Heart right ventricle (tissue), 16 donors: ENCODE results near the gene GUCA2A. TPM values are rescaled to one million over a fixed set of nuclear protein-coding genes. Genes with fewer than 3 reads are reported as not detected.
A peak's percentile ranks its signal among the peaks of the same experiment; 100 is the strongest.

Source experiments
- ATAC-seq, 8 donors: fragments of 200-7000 bp; cut with Tn5 transposase; one replicate each; pipeline ENCODE4 v1.9.1; 2020; ENCODE audit warnings: mild to moderate bottlenecking in 8 of 8, moderate library complexity in 8 of 8, moderate number of reproducible peaks in 1 of 8
- DNase-seq, 2 donors: peaks; one replicate each; pipeline ENCODE4 v3.0.0-alpha.2; 2020
- H3K27ac ChIP-seq, 10 donors: fragments of 200-600 bp; sonication (generic) in 2 of 10; one replicate each; pipeline versions ENCODE4 v1.5.0 to v1.8.0; 2020 to 2022; ENCODE audit warnings: mild to moderate bottlenecking in 3 of 10
- H3K27me3 ChIP-seq, 7 donors: fragments of 200-600 bp; one replicate each; pipeline ENCODE4 v1.8.0; 2021 to 2022; ENCODE audit warnings: mild to moderate bottlenecking in 2 of 7
- H3K36me3 ChIP-seq, 9 donors: fragments of 200-600 bp; sonication (generic) in 1 of 9; one replicate each; pipeline versions ENCODE4 v1.5.0 to v1.8.0; 2020 to 2022; ENCODE audit warnings: mild to moderate bottlenecking in 2 of 9
- H3K4me1 ChIP-seq, 9 donors: fragments of 200-600 bp; sonication (generic) in 1 of 9; one replicate each; pipeline versions ENCODE4 v1.5.0 to v1.8.0; 2020 to 2022; ENCODE audit warnings: mild to moderate bottlenecking in 4 of 9
- H3K4me3 ChIP-seq, 10 donors: fragments of 200-600 bp; sonication (generic) in 2 of 10; one replicate each; pipeline versions ENCODE4 v1.5.0 to v1.8.0; 2020 to 2022; ENCODE audit warnings: mild to moderate bottlenecking in 7 of 10, moderate library complexity in 2 of 10
- H3K9me3 ChIP-seq, 11 donors: fragments of 200-600 bp in 10 of 11; sonication (generic) in 2 of 11; one replicate each; pipeline versions ENCODE4 v1.5.0 to v1.8.0; 2013 to 2022; ENCODE audit warnings: mild to moderate bottlenecking in 2 of 11, control low read depth in 1 of 11, moderate library complexity in 1 of 11
- WGBS, 2 donors: extraction: QIAGEN DNeasy Blood & Tissue Kit; methylation state at CpG; one replicate each; pipeline ENCODE4 v1.1.7; 2013; ENCODE audit warnings: inconsistent platforms in 1 of 2; 5-methylcytosine and 5-hydroxymethylcytosine counted together
- intact Hi-C, 10 donors: fragments of 100-400 bp; cut with DNase I; formaldehyde crosslinking; loops; one replicate each; pipeline versions ENCODE4 v1.11.1 to v1.14.2; 2022
- polyA plus RNA-seq, 2 donors: library from polyadenylated mRNA; stranded (reverse); fragments of 200-250 nt; gene quantifications; one replicate each; pipeline ENCODE4 v1.2.3, GENCODE V29; 2013
- total RNA-seq, 10 donors: library from RNA; stranded (reverse); fragmentation: NEBNext Ultra II Directional in 3 of 10; extraction: Animal tissue kit (Norgen Biotek cat#: 25700) in 3 of 10; gene quantifications; one replicate each; pipeline versions ENCODE4 v1.2.1 to v1.2.4, GENCODE V29; 2021 to 2023
- TF ChIP-seq, protein P1 (sequence below), 9 donors: fragments of 200-600 bp; sonication (generic) in 2 of 9; IDR thresholded peaks; one replicate each; pipeline versions ENCODE4 v1.5.0 to v1.8.0; 2021 to 2022; ENCODE audit warnings: antibody characterized with exemption in 9 of 9, mild to moderate bottlenecking in 5 of 9, moderate library complexity in 1 of 9
- donor health status: Arrhythmogenic right ventricular cardiomyopathy.
- donor health status: ischemic (EF 13 %, LVEDD 7.1; RV severe dilation, severe dysfunction).
- donor health status: healthy with polysubstance abuse.
- donor health status: DM: no; HTN: yes; CAD: no.
- donor health status: DM: no; HTN: no; CAD: no.
- donor health status: ischemic (EF 25% LVEDD 6.9; RV normal size, moderate dysfunction).
- donor health status: ischemic (EF 25% LVEDD 5.7; RV mildly dilated, moderate dysfunction).
- donor health status: healthy.
- donor health status: DM: yes; HTN: yes; CAD: no.
- donor health status: Ischemic cardiomyopathy.
- donor health status: ischemic (EF 35%, LVEDD 5.7; RV mildly dilated, moderate dysfunction).
- donor health status: nonischemic (EF 11% LVEDD 7.7; RV severe dilation, severe dysfunction).
- donor health status: DM: yes; HTN: yes; CAD: no.
- donor health status: PGD.
- donor health status: ischemic (EF 29% LVEDD 5.4; RV normal size, mild dysfunction).
- donor health status: nonischemic (EF 23%, LVEDD 6.1; RV moderate dilation, normal function).

The GUCA2A gene
- total and polyA plus RNA-seq, 12 donors = not detected

DNA sequence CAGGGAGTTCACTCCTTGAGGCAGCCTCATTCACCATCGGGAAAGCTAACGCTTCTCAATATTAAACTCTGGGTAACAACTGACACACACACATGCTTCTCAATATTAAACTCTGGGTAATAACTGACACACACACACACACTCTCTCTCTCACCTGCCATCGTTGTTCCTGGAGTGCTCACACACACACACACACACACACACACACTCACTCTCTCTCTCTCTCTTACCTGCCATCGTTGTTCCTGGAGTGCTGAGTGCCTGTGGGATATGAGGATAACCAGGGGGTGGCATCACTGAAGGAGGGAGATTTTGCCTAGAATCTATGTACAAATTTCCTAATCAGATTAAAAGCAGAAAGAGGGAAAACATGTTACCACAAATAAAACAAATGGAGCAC, 17.1 kb upstream of the GUCA2A start:
- Histone ChIP-seq H3K27me3 (no peaks in the 10 kb centered on the region), H3K27ac (no peak overlapping the region), H3K4me1 (peaks cover 0 to 40% (median 20%) of the 10 kb centered on the region in 9 donors), H3K9me3 (no peaks in the 10 kb centered on the region), H3K36me3 (peaks cover 0 to 87% (median 6%) of the 10 kb centered on the region in 9 donors), H3K4me3 (no peak overlapping the region)
- no peak for DNase-seq
- ATAC-seq = no peak
- TF ChIP-seq, protein P1, sequence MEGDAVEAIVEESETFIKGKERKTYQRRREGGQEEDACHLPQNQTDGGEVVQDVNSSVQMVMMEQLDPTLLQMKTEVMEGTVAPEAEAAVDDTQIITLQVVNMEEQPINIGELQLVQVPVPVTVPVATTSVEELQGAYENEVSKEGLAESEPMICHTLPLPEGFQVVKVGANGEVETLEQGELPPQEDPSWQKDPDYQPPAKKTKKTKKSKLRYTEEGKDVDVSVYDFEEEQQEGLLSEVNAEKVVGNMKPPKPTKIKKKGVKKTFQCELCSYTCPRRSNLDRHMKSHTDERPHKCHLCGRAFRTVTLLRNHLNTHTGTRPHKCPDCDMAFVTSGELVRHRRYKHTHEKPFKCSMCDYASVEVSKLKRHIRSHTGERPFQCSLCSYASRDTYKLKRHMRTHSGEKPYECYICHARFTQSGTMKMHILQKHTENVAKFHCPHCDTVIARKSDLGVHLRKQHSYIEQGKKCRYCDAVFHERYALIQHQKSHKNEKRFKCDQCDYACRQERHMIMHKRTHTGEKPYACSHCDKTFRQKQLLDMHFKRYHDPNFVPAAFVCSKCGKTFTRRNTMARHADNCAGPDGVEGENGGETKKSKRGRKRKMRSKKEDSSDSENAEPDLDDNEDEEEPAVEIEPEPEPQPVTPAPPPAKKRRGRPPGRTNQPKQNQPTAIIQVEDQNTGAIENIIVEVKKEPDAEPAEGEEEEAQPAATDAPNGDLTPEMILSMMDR (IDR thresholded peaks at IDR 0.05) = no peak
- 83 to 88% methylated on average over 4 of the region's 4 CpGs for WGBS, 2 donors
- intact Hi-C loops = no loop called here

DNA sequence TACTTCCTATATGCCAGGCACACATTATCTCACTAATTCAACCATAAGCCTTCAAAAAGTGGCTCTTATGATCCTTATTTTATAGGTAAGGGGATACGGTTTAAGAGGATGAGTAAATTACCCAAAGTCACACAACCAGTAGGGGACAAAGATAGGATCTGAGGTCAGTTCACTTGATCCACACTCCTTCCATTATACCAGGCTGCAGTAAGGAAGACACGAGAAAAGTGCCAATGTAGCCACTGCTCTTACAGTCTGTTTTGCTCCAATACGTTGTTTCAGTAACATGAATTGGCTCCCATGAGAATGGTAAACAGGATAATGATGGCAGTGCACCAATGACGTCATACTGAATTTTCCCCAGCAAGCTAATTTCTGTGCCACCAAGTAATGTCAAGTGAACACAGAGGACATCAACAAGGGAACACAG, 15.4 kb upstream of the GUCA2A start:
- ATAC-seq (no peak), DNase-seq (no peak)
- Histone ChIP-seq H3K27me3 (no peaks in the 10 kb centered on the region), H3K27ac (peak overlapping the region in 1 of 10 donors; percentile 20), H3K4me3 (no peak overlapping the region), H3K9me3 (no peaks in the 10 kb centered on the region), H3K4me1 (peaks cover 0 to 34% (median 20%) of the 10 kb centered on the region in 9 donors), H3K36me3 (peaks cover 0 to 72% (median 5%) of the 10 kb centered on the region in 9 donors)
- 75 to 76% methylated on average over 4 of the region's 4 CpGs for WGBS, 2 donors
- intact Hi-C loops = loop anchor here in 8 of 10 donors (5.0 to 10.0 kb wide), 11 partner anchors 145 to 605 kb away; partner anchors contain the start of genes FOXJ3 (in 5 of the 8) and CCDC30 (in 1 of the 8)
- TF ChIP-seq, protein P1 (IDR thresholded peaks at IDR 0.05) = no peak

DNA sequence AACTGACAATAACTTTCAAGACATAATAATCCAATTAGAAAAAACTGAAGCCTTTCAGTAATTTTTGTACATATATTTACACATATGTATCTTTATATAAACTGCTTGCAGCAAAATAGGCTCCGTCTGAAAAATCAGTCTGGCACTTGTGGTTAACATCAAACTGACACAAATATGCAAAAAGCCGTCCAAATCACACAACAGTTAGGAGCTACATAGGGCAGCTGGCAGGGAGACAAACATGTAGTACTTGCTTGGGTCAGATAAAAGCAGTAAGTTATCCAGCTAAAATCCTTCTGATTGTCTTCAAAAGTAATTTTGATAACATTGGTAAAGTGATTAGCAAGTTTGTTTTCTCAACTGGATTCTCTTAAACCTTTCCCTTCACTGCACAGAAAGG, 14.7 kb upstream of the GUCA2A start:
- 17 to 27% methylated on average over 2 of the region's 2 CpGs for WGBS, 2 donors
- peak overlapping the region in 1 of 10 donors; percentile 20 for H3K27ac ChIP-seq
- ATAC-seq = no peak

DNA sequence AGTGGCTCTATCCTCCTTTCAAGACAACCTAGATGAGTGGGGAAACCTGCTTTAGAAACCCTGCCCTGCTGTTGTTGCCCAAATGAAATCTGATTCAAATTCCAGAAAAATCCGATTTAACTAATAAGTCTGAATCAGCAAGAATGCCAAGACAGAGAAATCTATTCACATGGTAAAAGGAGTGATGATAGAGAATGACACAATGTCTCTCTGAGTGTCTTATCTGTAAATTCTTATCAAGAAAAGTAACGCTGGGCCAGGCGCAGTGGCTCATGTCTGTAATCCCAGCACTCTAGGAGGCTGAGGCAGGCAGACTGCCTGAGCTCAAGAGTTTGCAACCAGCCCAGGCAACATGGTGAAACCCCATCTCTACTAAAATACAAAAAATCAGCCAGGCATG, 13.7 kb upstream of the GUCA2A start:
- Histone ChIP-seq H3K4me1 (peaks cover 5 to 44% (median 28%) of the 10 kb centered on the region in 9 donors), H3K36me3 (peaks cover 0 to 56% (median 0%) of the 10 kb centered on the region in 9 donors), H3K27me3 (no peaks in the 10 kb centered on the region), H3K4me3 (no peak overlapping the region), H3K9me3 (no peaks in the 10 kb centered on the region), H3K27ac (peak overlapping the region in 2 of 10 donors; percentile 2 to 36)
- TF ChIP-seq, protein P1 (IDR thresholded peaks at IDR 0.05) = no peak
- ATAC-seq (peak in 1 of 8 donors; percentile 23), DNase-seq (no peak)
- intact Hi-C loops = loop anchor here in 8 of 10 donors (5.0 to 10.0 kb wide), 11 partner anchors 143 to 603 kb away; partner anchors contain the start of genes FOXJ3 (in 5 of the 8) and CCDC30 (in 1 of the 8)
- 44 to 50% methylated on average over 3 of the region's 3 CpGs for WGBS, 2 donors

More for the DNA sequence above, 14.7 kb upstream of the GUCA2A start:
- Histone ChIP-seq H3K9me3 (no peaks in the 10 kb centered on the region), H3K4me1 (peaks cover 0 to 34% (median 20%) of the 10 kb centered on the region in 9 donors), H3K27me3 (no peaks in the 10 kb centered on the region), H3K4me3 (no peak overlapping the region), H3K36me3 (peaks cover 0 to 66% (median 0%) of the 10 kb centered on the region in 9 donors)
- no peak for DNase-seq
- intact Hi-C loops = loop anchor here in 8 of 10 donors (5.0 to 10.0 kb wide), 11 partner anchors 144 to 604 kb away; partner anchors contain the start of genes FOXJ3 (in 5 of the 8) and CCDC30 (in 1 of the 8)
- TF ChIP-seq, protein P1 (IDR thresholded peaks at IDR 0.05) = no peak
